CD4-positive, alpha-beta T cell treated with Interleukin-4 for 1 hour (primary cell): ENCODE measurements around the gene UNC45B.
A peak's percentile ranks its signal among the peaks of the same experiment; 100 is the strongest.
"Not testable (repeated sequence)": the region's sequence is repeated elsewhere in the genome, so short reads cannot be mapped to it uniquely, and the experiment has no call there.

Experiments
- DNase-seq, 2 donors: peaks; one replicate each; pipeline ENCODE4 v3.0.0-alpha.2; 2020 to 2022

Gene UNC45B

DNA sequence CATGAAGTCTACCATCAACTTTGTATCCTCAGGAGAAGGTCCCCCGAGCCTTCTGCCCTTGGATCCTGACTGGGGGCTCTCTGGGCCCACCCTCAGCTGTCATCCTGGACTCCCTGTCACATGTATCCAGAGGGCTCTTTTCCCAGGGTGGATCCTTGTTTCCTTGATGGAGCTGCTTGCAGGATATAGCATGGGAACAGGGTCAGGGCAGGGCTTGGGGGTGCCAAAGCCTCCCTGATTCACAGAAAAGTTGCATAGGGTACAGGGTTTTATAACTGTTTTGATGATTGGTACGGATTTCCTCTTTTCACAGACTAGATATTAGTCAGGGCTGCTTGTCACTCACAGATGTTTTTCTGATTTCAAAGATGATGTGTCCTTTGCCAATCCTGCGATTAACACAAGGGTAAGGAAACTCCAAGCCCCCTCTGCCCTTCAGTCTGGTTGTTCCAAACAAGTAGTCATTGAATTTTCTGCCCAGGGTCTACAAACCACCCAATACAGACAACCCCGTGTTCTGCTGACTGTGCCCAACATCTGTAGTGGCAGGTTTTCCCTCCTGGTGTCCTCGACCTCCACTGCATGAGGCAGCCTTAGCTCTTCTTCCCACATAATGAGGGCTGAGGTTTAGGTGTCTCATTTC, 67.1 kb downstream of the UNC45B start:
- peak in 1 of 2 donors; percentile 54 for DNase-seq

DNA sequence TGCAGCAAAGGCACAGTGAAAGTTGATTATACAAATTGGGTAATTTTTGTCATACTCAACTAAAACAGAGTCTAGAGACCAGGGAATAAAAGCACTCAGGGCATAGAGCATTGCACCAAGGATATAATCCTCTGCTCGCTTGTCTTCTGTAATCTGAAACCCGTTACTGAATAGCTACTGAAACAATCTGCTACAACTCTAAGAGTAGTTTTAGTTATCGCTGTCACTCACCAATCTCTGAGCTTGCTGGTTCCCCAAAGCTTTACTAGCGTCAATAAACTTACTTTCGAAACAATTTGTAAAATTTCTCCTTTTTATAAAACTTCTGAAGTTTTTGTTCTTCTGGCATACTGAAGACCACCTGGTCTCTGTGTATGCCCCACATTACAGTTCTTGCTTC, 69.5 kb downstream of the UNC45B start:
- DNase-seq: no peak

DNA sequence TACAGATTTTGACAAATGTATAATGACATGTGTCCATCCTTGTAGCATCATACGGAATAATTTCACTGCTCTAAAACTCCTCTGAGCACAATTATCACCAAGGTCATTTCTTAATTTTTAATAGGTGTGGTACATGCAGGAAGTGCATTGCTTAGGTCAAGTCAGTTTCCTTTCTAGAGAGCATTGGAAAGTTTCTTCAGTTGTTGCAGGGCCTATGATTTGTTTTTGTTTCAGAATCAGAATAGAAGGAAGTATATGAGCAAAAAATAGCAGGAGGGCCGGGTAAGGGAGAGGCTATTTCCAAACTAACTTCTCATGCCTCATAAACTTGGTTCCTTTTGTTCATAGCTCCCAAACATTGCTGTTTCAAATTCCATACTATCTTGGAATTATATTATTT, 71.3 kb downstream of the UNC45B start:
- DNase-seq: no peak

DNA sequence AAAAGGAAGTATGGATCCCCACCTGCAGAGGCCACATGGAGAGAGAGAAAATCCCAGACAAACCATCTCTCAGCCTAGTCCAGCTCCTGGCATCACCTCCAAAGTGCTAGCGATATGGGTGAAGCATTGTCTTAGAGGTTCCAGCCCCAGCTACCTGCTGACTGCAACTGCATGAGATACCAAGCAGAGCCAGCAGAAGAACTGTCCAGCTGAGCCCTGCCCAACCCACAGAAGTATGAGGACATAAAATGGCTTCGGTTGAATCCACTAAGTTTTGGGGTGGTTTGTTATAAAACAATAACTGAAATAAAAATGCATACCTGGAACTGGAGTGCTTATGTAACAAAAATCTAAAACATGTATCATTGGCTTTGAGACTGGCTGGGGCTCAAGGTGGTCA, 74.8 kb downstream of the UNC45B start:
- DNase-seq: no peak

DNA sequence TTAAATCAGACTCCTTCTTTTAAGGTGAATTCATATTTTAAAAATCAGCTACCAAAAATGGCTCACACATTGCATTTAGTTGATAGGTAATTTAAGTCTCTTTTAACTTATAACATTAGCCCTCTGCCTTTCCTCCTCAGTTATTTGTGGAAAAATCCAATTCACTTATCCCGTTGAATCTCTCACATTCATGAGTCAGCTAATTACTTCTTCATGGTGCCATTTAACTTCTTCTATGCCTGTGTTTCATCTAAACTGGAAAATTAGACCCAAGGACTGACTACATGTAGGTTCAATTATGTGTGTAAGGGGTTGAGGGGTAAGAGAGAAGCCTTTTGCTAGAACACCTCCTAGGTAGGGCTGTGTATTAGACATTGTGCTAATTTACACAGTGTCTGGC, 76.8 kb downstream of the UNC45B start:
- DNase-seq: no peak

DNA sequence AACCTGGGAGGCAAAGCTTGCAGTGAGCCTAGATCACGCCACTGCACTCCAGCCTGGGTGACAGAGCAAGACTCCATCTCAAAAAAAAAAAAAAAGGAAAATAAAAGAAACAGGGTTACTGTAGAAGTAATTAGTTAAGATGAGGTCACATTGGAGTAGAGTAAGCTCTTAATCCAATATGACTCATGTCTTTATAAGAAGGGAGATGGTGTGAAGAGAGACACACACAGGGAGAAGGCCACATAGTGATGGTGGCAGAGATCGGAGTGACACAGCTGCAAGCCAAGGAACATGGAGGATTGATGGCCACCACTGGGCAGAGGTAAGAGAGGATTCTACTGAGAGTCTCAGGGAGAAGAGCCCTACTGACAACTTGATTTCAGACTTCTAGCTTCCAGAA, 79.9 kb downstream of the UNC45B start:
- no peak for DNase-seq

DNA sequence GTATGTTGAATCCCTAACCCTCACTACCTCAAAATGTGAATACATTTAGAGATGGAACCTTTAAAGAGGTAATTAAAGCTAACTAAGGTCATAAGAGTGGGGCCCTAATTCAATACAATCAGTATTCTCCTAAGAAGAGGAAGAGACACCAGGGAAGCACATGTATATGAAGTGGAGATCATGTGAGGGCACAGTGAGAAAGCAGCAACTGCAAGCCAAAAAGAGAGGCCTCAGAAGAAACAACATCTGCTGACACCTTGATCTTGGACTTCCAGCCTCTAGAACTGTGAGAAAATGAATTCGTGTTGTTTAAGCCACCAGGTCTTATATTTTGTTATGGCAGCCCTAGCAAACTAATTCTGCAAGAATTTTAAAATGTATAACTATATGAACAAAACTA, 82.0 kb downstream of the UNC45B start:
- no peak for DNase-seq

DNA sequence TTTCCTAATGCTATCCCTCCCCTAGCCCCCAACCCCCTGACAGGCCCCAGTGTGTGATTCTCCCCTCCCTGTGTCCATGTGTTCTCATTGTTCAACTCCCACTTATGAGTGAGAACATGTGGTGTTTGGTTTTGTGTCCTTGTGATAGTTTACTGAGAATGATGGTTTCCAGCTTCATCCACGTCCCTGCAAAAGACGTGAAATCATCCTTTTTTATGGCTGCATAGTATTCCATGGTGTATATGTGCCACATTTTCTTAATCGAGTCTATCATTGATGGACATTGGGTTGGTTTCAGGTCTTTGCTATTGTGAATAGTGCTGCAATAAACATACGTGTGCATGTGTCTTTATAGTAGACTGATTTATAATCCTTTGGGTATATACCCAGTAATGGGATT, 86.7 kb downstream of the UNC45B start:
- DNase-seq: not testable (repeated sequence)

DNA sequence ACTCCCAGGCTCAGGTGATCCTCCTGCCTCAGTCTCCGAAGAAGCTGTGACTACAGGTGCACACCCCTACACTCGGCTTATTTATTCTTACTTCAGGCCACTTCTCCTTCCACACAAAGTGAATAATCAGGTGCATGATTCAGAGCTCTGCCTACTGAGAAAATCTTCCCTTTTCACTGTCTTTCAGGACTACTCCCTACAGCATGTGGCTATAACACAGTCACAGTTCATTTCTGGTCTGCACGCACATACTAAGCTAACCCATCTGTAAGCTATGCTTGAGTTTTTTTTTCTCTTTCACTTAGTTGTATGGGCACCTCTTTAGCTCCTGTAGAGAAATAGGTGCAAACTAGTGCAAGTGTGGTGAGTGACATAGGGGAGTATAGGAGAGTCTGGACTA, 87.7 kb downstream of the UNC45B start:
- DNase-seq: no peak

DNA sequence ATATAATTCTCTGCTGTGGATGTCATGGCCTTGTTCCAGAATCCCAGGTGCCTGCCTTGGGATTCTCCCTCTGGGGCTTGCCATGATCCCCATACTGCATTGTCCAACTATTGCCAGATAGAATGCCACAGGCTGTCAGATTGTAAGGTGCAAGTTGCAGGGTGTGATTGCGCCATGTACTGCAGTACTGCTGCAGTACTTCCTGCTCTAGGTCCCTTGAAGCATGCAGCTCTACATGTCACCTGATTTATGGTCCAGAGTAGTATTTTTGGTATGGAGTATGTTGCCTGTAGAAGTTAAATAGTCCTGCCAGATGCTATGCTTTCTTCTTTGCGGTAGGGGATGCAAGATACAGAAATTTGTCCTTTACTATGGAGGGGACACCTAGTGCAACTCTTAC, 88.3 kb downstream of the UNC45B start:
- no peak for DNase-seq

DNA sequence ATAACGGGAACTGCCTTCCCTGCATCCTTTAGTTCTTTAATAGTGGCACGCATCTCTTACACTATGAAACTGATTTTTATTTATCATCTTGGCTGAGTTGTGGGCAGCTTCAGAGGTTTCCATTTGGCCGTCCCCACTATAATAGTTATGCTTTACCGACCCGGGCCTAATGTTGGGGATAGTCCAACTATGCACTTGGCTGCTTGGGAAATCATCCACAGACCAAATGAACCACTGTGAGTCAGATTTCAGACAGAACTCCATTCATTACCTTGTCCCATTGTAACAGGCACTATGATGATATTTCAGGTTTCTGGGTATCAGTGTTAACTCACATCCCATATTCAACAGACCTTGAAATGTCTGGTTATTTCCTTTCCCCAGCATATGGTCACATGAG, 89.2 kb downstream of the UNC45B start:
- no peak for DNase-seq

DNA sequence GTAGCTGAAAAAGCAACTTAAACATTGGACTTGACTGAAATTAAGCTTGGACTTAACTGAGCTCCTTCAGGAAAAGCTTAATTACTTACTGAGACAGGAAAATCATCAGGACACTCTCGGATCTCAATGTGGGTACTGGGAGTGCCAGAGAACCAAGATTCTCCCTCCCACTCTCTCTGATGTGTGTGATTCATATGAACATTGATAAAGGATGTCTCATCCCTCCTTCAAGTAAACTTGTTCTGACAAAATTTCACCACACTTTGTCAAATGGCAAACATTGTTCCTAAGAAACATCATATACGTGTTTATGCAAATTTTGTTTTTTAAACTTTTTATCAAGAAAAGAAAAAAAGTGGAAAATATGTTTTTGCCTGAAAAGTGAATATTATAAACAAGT, 91.2 kb downstream of the UNC45B start:
- DNase-seq: peak in 1 of 2 donors; percentile 53
